ENCODE results near the gene PCDH9. TPM values are rescaled to one million over a fixed set of nuclear protein-coding genes. Genes with fewer than 3 reads are reported as not detected.

Gene PCDH9
- total and polyA plus RNA-seq, 5 donors from 2014 or later = 0.08 to 0.77 (median 0.09) TPM

GRCh38 chr13:67200605-67201004, 29.5 kb downstream of the PCDH9 start:
- Histone ChIP-seq H3K27ac (ENCODE audit: insufficient read depth, low read length, poor library complexity, severe bottlenecking) (no peak overlapping the region), H3K4me3 (ENCODE audit: low read depth, low read length) (no peak overlapping the region), H3K9me3 (ENCODE audit: control insufficient read depth in 2 of 2, low read length in 2 of 2) (no peaks in the 10 kb centered on the region), H3K27me3 (ENCODE audit: control insufficient read depth, insufficient read depth, low read length) (no peaks in the 10 kb centered on the region), H3K4me1 (ENCODE audit: control insufficient read depth, insufficient read depth, low read length, poor library complexity, severe bottlenecking) (no peaks in the 10 kb centered on the region), H3K36me3 (ENCODE audit: control insufficient read depth, insufficient read depth, low read length) (no peaks in the 10 kb centered on the region)
- Mint-ChIP-seq H3K27ac (no peak overlapping the region), H3K9me3 (peaks cover 0 to 2% (median 0%) of the 10 kb centered on the region in 7 donors), H3K4me1 (no peaks in the 10 kb centered on the region), H3K4me3 (no peak overlapping the region), H3K27me3 (no peaks in the 10 kb centered on the region), H3K36me3 (no peaks in the 10 kb centered on the region)
- ATAC-seq (ENCODE audit: low read depth in 2 of 2) (no peak), DNase-seq (no peak)

GRCh38 chr13:67200183-67200582, 30.0 kb downstream of the PCDH9 start:
- H3K27ac ChIP-seq (ENCODE audit: insufficient read depth, low read length, poor library complexity, severe bottlenecking) = no peak overlapping the region
- Mint-ChIP-seq H3K9me3 (peaks cover 0 to 2% (median 0%) of the 10 kb centered on the region in 7 donors), H3K4me1 (no peaks in the 10 kb centered on the region), H3K27me3 (no peaks in the 10 kb centered on the region), H3K27ac (no peak overlapping the region), H3K36me3 (no peaks in the 10 kb centered on the region), H3K4me3 (no peak overlapping the region)
- no peak overlapping the region for H3K4me3 ChIP-seq (ENCODE audit: low read depth, low read length)
- no peaks in the 10 kb centered on the region for H3K36me3 ChIP-seq (ENCODE audit: control insufficient read depth, insufficient read depth, low read length)
- H3K27me3 ChIP-seq (ENCODE audit: control insufficient read depth, insufficient read depth, low read length) = no peaks in the 10 kb centered on the region
- DNase-seq (no peak), ATAC-seq (ENCODE audit: low read depth in 2 of 2) (no peak)
- H3K4me1 ChIP-seq (ENCODE audit: control insufficient read depth, insufficient read depth, low read length, poor library complexity, severe bottlenecking) = no peaks in the 10 kb centered on the region
- no peaks in the 10 kb centered on the region for H3K9me3 ChIP-seq (ENCODE audit: control insufficient read depth in 2 of 2, low read length in 2 of 2)

- H3K27ac ChIP-seq (ENCODE audit: insufficient read depth, low read length, poor library complexity, severe bottlenecking) = no peak overlapping the region
- no peaks in the 10 kb centered on the region for H3K9me3 ChIP-seq (ENCODE audit: control insufficient read depth in 2 of 2, low read length in 2 of 2)
- Mint-ChIP-seq H3K4me1 (no peaks in the 10 kb centered on the region), H3K36me3 (no peaks in the 10 kb centered on the region), H3K4me3 (no peak overlapping the region), H3K27me3 (no peaks in the 10 kb centered on the region), H3K27ac (no peak overlapping the region), H3K9me3 (peaks cover 0 to 2% (median 0%) of the 10 kb centered on the region in 7 donors)
- DNase-seq (no peak), ATAC-seq (ENCODE audit: low read depth in 2 of 2) (no peak)
- no peaks in the 10 kb centered on the region for H3K27me3 ChIP-seq (ENCODE audit: control insufficient read depth, insufficient read depth, low read length)
- no peak overlapping the region for H3K4me3 ChIP-seq (ENCODE audit: low read depth, low read length)
- no peaks in the 10 kb centered on the region for H3K36me3 ChIP-seq (ENCODE audit: control insufficient read depth, insufficient read depth, low read length)
- no peaks in the 10 kb centered on the region for H3K4me1 ChIP-seq (ENCODE audit: control insufficient read depth, insufficient read depth, low read length, poor library complexity, severe bottlenecking)
Measured at GRCh38 chr13:67197704-67198103, 32.4 kb downstream of the PCDH9 start.

GRCh38 chr13:67193979-67194378, 36.2 kb downstream of the PCDH9 start:
- Histone ChIP-seq H3K4me3 (ENCODE audit: low read depth, low read length) (no peak overlapping the region), H3K4me1 (ENCODE audit: control insufficient read depth, insufficient read depth, low read length, poor library complexity, severe bottlenecking) (no peaks in the 10 kb centered on the region), H3K27ac (ENCODE audit: insufficient read depth, low read length, poor library complexity, severe bottlenecking) (no peak overlapping the region), H3K36me3 (ENCODE audit: control insufficient read depth, insufficient read depth, low read length) (no peaks in the 10 kb centered on the region), H3K9me3 (ENCODE audit: control insufficient read depth in 2 of 2, low read length in 2 of 2) (no peaks in the 10 kb centered on the region), H3K27me3 (ENCODE audit: control insufficient read depth, insufficient read depth, low read length) (no peaks in the 10 kb centered on the region)
- no peak overlapping the region for H3K27ac Mint-ChIP-seq
- no peaks in the 10 kb centered on the region for H3K4me1 Mint-ChIP-seq
- H3K27me3 Mint-ChIP-seq = no peaks in the 10 kb centered on the region
- no peak for DNase-seq
- H3K4me3 Mint-ChIP-seq = no peak overlapping the region
- peaks cover 0 to 7% (median 0%) of the 10 kb centered on the region in 7 donors for H3K9me3 Mint-ChIP-seq
- no peaks in the 10 kb centered on the region for H3K36me3 Mint-ChIP-seq
- no peak for ATAC-seq (ENCODE audit: low read depth in 2 of 2)

- no peaks in the 10 kb centered on the region for H3K9me3 ChIP-seq (ENCODE audit: control insufficient read depth in 2 of 2, low read length in 2 of 2)
- H3K27me3 ChIP-seq (ENCODE audit: control insufficient read depth, insufficient read depth, low read length) = no peaks in the 10 kb centered on the region
- H3K4me3 ChIP-seq (ENCODE audit: low read depth, low read length) = no peak overlapping the region
- no peaks in the 10 kb centered on the region for H3K4me1 ChIP-seq (ENCODE audit: control insufficient read depth, insufficient read depth, low read length, poor library complexity, severe bottlenecking)
- H3K9me3 Mint-ChIP-seq = peaks cover 0 to 7% (median 0%) of the 10 kb centered on the region in 7 donors
- no peaks in the 10 kb centered on the region for H3K36me3 Mint-ChIP-seq
- H3K4me3 Mint-ChIP-seq = no peak overlapping the region
- no peak overlapping the region for H3K27ac ChIP-seq (ENCODE audit: insufficient read depth, low read length, poor library complexity, severe bottlenecking)
- DNase-seq (no peak), ATAC-seq (ENCODE audit: low read depth in 2 of 2) (no peak)
- H3K36me3 ChIP-seq (ENCODE audit: control insufficient read depth, insufficient read depth, low read length) = no peaks in the 10 kb centered on the region
- no peaks in the 10 kb centered on the region for H3K4me1 Mint-ChIP-seq
- no peaks in the 10 kb centered on the region for H3K27me3 Mint-ChIP-seq
- no peak overlapping the region for H3K27ac Mint-ChIP-seq
Measured at GRCh38 chr13:67192751-67193150, 37.4 kb downstream of the PCDH9 start.

GRCh38 chr13:67186995-67187569, 43.1 kb downstream of the PCDH9 start:
- H3K27ac ChIP-seq (ENCODE audit: insufficient read depth, low read length, poor library complexity, severe bottlenecking) = no peak overlapping the region
- no peaks in the 10 kb centered on the region for H3K4me1 ChIP-seq (ENCODE audit: control insufficient read depth, insufficient read depth, low read length, poor library complexity, severe bottlenecking)
- Mint-ChIP-seq H3K4me1 (no peaks in the 10 kb centered on the region), H3K4me3 (no peak overlapping the region), H3K36me3 (no peaks in the 10 kb centered on the region), H3K27me3 (no peaks in the 10 kb centered on the region), H3K27ac (no peak overlapping the region), H3K9me3 (peaks cover 0 to 5% (median 2%) of the 10 kb centered on the region in 7 donors)
- DNase-seq (no peak), ATAC-seq (ENCODE audit: low read depth in 2 of 2) (no peak)
- H3K4me3 ChIP-seq (ENCODE audit: low read depth, low read length) = no peak overlapping the region
- H3K9me3 ChIP-seq (ENCODE audit: control insufficient read depth in 2 of 2, low read length in 2 of 2) = no peaks in the 10 kb centered on the region
- no peaks in the 10 kb centered on the region for H3K36me3 ChIP-seq (ENCODE audit: control insufficient read depth, insufficient read depth, low read length)
- H3K27me3 ChIP-seq (ENCODE audit: control insufficient read depth, insufficient read depth, low read length) = no peaks in the 10 kb centered on the region

- Histone ChIP-seq H3K9me3 (ENCODE audit: control insufficient read depth in 2 of 2, low read length in 2 of 2) (no peaks in the 10 kb centered on the region), H3K36me3 (ENCODE audit: control insufficient read depth, insufficient read depth, low read length) (no peaks in the 10 kb centered on the region), H3K4me3 (ENCODE audit: low read depth, low read length) (no peak overlapping the region), H3K27ac (ENCODE audit: insufficient read depth, low read length, poor library complexity, severe bottlenecking) (no peak overlapping the region), H3K27me3 (ENCODE audit: control insufficient read depth, insufficient read depth, low read length) (no peaks in the 10 kb centered on the region), H3K4me1 (ENCODE audit: control insufficient read depth, insufficient read depth, low read length, poor library complexity, severe bottlenecking) (no peaks in the 10 kb centered on the region)
- H3K27me3 Mint-ChIP-seq = no peaks in the 10 kb centered on the region
- H3K4me3 Mint-ChIP-seq = no peak overlapping the region
- H3K27ac Mint-ChIP-seq = no peak overlapping the region
- no peaks in the 10 kb centered on the region for H3K36me3 Mint-ChIP-seq
- H3K9me3 Mint-ChIP-seq = peaks cover 0 to 12% (median 5%) of the 10 kb centered on the region in 7 donors
- ATAC-seq (ENCODE audit: low read depth in 2 of 2) = no peak
- H3K4me1 Mint-ChIP-seq = no peaks in the 10 kb centered on the region
- no peak for DNase-seq
Measured at GRCh38 chr13:67184247-67184646, 45.9 kb downstream of the PCDH9 start.

GRCh38 chr13:67183151-67183550, 47.0 kb downstream of the PCDH9 start:
- no peaks in the 10 kb centered on the region for H3K36me3 ChIP-seq (ENCODE audit: control insufficient read depth, insufficient read depth, low read length)
- H3K9me3 ChIP-seq (ENCODE audit: control insufficient read depth in 2 of 2, low read length in 2 of 2) = no peaks in the 10 kb centered on the region
- Mint-ChIP-seq H3K9me3 (peaks cover 0 to 12% (median 4%) of the 10 kb centered on the region in 7 donors), H3K4me3 (no peak overlapping the region), H3K27ac (no peak overlapping the region), H3K4me1 (no peaks in the 10 kb centered on the region), H3K36me3 (no peaks in the 10 kb centered on the region), H3K27me3 (no peaks in the 10 kb centered on the region)
- no peak overlapping the region for H3K27ac ChIP-seq (ENCODE audit: insufficient read depth, low read length, poor library complexity, severe bottlenecking)
- no peak for ATAC-seq (ENCODE audit: low read depth in 2 of 2)
- no peaks in the 10 kb centered on the region for H3K4me1 ChIP-seq (ENCODE audit: control insufficient read depth, insufficient read depth, low read length, poor library complexity, severe bottlenecking)
- H3K4me3 ChIP-seq (ENCODE audit: low read depth, low read length) = no peak overlapping the region
- no peaks in the 10 kb centered on the region for H3K27me3 ChIP-seq (ENCODE audit: control insufficient read depth, insufficient read depth, low read length)
- DNase-seq = no peak

Measured in CD4-positive, CD25-positive, alpha-beta regulatory T cell (primary cell).